A549 (cell line): ENCODE measurements around the gene SLC2A13.

Experiments used
- CTCF ChIP-seq: fragments of >200 bp; sonication (Bioruptor Twin); formaldehyde crosslinking; IDR thresholded peaks from 3 replicates; pipeline ENCODE4 v1.5.1; 2016
- EP300 ChIP-seq, 2 experiments: fragments of >200 bp; sonication (Bioruptor Twin); formaldehyde crosslinking; IDR thresholded peaks; 2 replicates in 1 of 2; 3 replicates in 1 of 2; pipeline ENCODE4 v1.6.1; 2016 to 2017
- FOSB ChIP-seq: fragments of 250-450 bp; sonication (Bioruptor Pico); IDR thresholded peaks from 2 replicates; pipeline ENCODE4 v1.5.0; 2020; ENCODE audit warnings: mild to moderate bottlenecking, moderate library complexity

DNA sequence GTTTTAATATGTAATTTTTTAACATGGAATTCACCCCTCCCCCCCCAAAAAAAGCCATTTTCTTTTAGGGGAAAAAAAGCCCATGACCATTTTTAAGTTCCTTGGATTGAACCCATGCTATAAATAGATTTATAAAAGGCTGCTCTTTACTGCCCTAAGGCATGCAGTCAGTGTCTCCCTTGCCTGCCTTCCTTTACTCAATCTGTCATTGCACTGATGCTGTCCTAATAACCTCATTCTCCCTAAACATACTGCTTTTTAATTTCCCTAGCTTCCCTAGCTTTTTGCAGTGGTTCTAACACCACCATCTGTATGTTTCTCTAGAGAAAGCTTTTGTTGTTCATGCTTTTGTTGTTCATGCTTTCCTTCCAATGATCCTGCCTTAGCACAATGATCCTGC lies 83.0 kb downstream of the SLC2A13 start:
- TF ChIP-seq FOSB: no peak
- no peak for TF ChIP-seq EP300 (IDR thresholded peaks at IDR 0.05)
- TF ChIP-seq CTCF: no peak
